Renal cortical epithelial cell (primary cell): ENCODE results near the gene NOL9. TPM values are rescaled to one million over a fixed set of nuclear protein-coding genes. Genes with fewer than 3 reads are reported as not detected.

Experiments used
- total RNA-seq: library from RNA; depleted of rRNA; stranded (reverse); fragments of >200 nt; gene quantifications from 2 replicates; pipeline ENCODE4 v1.2.3, GENCODE V29; 2014

The NOL9 gene
- total RNA-seq, 1 donor from 2014 or later: 31.3 TPM

Other genes starting within 250 kb of the NOL9 start
- gene ACOT7, start 160.7 kb downstream of the NOL9 start, total RNA-seq: 17.9 and 23.1 TPM in 2 replicates
- gene HES2, start 134.6 kb downstream of the NOL9 start, total RNA-seq: 5.8 and 13.0 TPM in 2 replicates
- gene ESPN, start 129.7 kb downstream of the NOL9 start, total RNA-seq: 0.25 TPM in 1 of 2 replicates, not detected in the other
- gene TNFRSF25, start 88.3 kb downstream of the NOL9 start, total RNA-seq: 3.3 and 9.7 TPM in 2 replicates
- 22.2 and 22.6 TPM in 2 replicates for gene PLEKHG5, start 62.8 kb downstream of the NOL9 start, total RNA-seq
- not detected in 2 replicates for gene TAS1R1, start 794 bp upstream of the NOL9 start, total RNA-seq
- gene ZBTB48, start 25.5 kb upstream of the NOL9 start, total RNA-seq: 19.3 and 21.2 TPM in 2 replicates
- gene KLHL21, start 48.4 kb upstream of the NOL9 start, total RNA-seq: 29.5 and 59.7 TPM in 2 replicates
- 8.2 and 22.4 TPM in 2 replicates for gene PHF13, start 59.2 kb upstream of the NOL9 start, total RNA-seq
- 17.0 and 20.9 TPM in 2 replicates for gene THAP3, start 70.4 kb upstream of the NOL9 start, total RNA-seq
- gene DNAJC11, start 147.3 kb upstream of the NOL9 start, total RNA-seq: 39.9 and 99.0 TPM in 2 replicates
- 56.4 and 79.3 TPM in 2 replicates for gene CAMTA1, start 230.9 kb upstream of the NOL9 start, total RNA-seq